ENCODE results near the gene AMOTL1. TPM values are rescaled to one million over a fixed set of nuclear protein-coding genes. Genes with fewer than 3 reads are reported as not detected.
"Not testable (repeated sequence)": the region's sequence is repeated elsewhere in the genome, so short reads cannot be mapped to it uniquely, and the experiment has no call there.

Gene AMOTL1
- polyA plus RNA-seq, 1 donor from 2014 or later: not detected

- H3K27ac Mint-ChIP-seq: no peak overlapping the region
- H3K9me3 Mint-ChIP-seq: no peaks in the 10 kb centered on the region
Observed at GRCh38 chr11:94790197-94790596, 22.0 kb downstream of the AMOTL1 start.

GRCh38 chr11:94790661-94791180 lies 22.6 kb downstream of the AMOTL1 start:
- H3K4me3 Mint-ChIP-seq: no peak overlapping the region
- H3K27ac Mint-ChIP-seq: no peak overlapping the region
- no peaks in the 10 kb centered on the region for H3K4me1 Mint-ChIP-seq
- H3K9me3 Mint-ChIP-seq: no peaks in the 10 kb centered on the region
- H3K36me3 Mint-ChIP-seq: no peaks in the 10 kb centered on the region
- H3K27me3 Mint-ChIP-seq: peaks cover 2% of the 10 kb centered on the region

More at GRCh38 chr11:94790197-94790596, 22.0 kb downstream of the AMOTL1 start:
- Mint-ChIP-seq H3K4me3 (no peak overlapping the region), H3K4me1 (no peaks in the 10 kb centered on the region), H3K27me3 (peaks cover 5% of the 10 kb centered on the region), H3K36me3 (no peaks in the 10 kb centered on the region)

- no peaks in the 10 kb centered on the region for H3K4me1 Mint-ChIP-seq
- no peaks in the 10 kb centered on the region for H3K9me3 Mint-ChIP-seq
- no peak overlapping the region for H3K4me3 Mint-ChIP-seq
- no peak overlapping the region for H3K27ac Mint-ChIP-seq
- no peaks in the 10 kb centered on the region for H3K36me3 Mint-ChIP-seq
- peaks cover 2% of the 10 kb centered on the region for H3K27me3 Mint-ChIP-seq
Observed at GRCh38 chr11:94791216-94791889, 23.2 kb downstream of the AMOTL1 start.

GRCh38 chr11:94791942-94792341 lies 23.8 kb downstream of the AMOTL1 start:
- H3K27ac Mint-ChIP-seq, H3K9me3 Mint-ChIP-seq, H3K4me1 Mint-ChIP-seq, H3K27me3 Mint-ChIP-seq, H3K4me3 Mint-ChIP-seq, H3K36me3 Mint-ChIP-seq: not testable (repeated sequence)

- Mint-ChIP-seq H3K36me3 (no peaks in the 10 kb centered on the region), H3K4me3 (no peak overlapping the region), H3K27ac (no peak overlapping the region), H3K9me3 (no peaks in the 10 kb centered on the region), H3K4me1 (no peaks in the 10 kb centered on the region), H3K27me3 (peaks cover 2% of the 10 kb centered on the region)
Observed at GRCh38 chr11:94792451-94792850, 24.3 kb downstream of the AMOTL1 start.

DNA sequence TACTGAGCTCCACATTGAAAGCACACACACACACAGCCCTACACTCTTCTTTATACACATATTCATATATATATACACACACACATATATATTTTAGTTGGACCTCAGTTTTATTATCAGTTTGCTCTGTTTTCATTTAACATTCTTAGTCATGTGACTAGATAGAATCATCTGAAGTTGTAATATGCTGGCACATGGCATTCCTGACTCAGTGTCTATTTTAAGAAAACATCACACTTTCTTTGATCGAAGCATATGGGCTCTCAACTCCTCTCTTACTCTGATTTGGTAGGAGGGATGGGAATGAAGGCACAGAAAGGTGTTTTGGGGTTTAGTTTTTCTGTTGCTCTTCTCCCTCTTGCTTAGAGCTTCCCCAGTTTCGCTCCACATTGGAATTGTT lies 24.8 kb downstream of the AMOTL1 start:
- H3K9me3 Mint-ChIP-seq: no peaks in the 10 kb centered on the region
- H3K36me3 Mint-ChIP-seq: no peaks in the 10 kb centered on the region
- H3K4me3 Mint-ChIP-seq: no peak overlapping the region
- no peak overlapping the region for H3K27ac Mint-ChIP-seq
- H3K4me1 Mint-ChIP-seq: no peaks in the 10 kb centered on the region
- H3K27me3 Mint-ChIP-seq: peaks cover 2% of the 10 kb centered on the region

DNA sequence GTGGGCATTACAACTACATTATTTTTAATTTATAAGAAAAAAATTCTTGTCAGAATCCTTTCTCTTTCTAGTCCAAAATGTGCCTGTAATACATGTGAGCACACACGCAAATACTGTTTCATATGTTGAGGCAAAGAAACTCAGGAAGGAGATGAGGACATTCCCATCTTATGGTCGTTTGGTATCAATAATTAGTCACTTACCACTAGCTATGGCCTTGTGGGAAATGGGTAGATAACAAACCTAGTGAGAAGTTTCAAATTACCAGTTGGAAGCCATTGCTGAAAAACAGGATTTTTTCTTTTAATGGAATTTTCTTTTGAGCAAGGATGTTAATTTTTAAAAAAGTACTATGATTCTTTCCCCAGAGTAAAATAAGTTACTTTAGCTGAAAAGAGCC lies 25.7 kb downstream of the AMOTL1 start:
- Mint-ChIP-seq H3K27ac (no peak overlapping the region), H3K36me3 (no peaks in the 10 kb centered on the region), H3K4me3 (no peak overlapping the region), H3K4me1 (no peaks in the 10 kb centered on the region), H3K27me3 (peaks cover 2% of the 10 kb centered on the region), H3K9me3 (no peaks in the 10 kb centered on the region)

GRCh38 chr11:94794287-94795168 lies 26.4 kb downstream of the AMOTL1 start:
- no peak overlapping the region for H3K27ac Mint-ChIP-seq
- no peaks in the 10 kb centered on the region for H3K9me3 Mint-ChIP-seq
- H3K27me3 Mint-ChIP-seq: peaks cover 2% of the 10 kb centered on the region
- H3K4me3 Mint-ChIP-seq: no peak overlapping the region
- H3K36me3 Mint-ChIP-seq: no peaks in the 10 kb centered on the region
- no peaks in the 10 kb centered on the region for H3K4me1 Mint-ChIP-seq

GRCh38 chr11:94795476-94796189 lies 27.5 kb downstream of the AMOTL1 start:
- Mint-ChIP-seq H3K27ac (no peak overlapping the region), H3K9me3 (no peaks in the 10 kb centered on the region), H3K4me3 (no peak overlapping the region), H3K27me3 (peaks cover 2% of the 10 kb centered on the region), H3K36me3 (no peaks in the 10 kb centered on the region), H3K4me1 (no peaks in the 10 kb centered on the region)

- H3K27me3 Mint-ChIP-seq: peaks cover 2% of the 10 kb centered on the region
- no peaks in the 10 kb centered on the region for H3K36me3 Mint-ChIP-seq
Observed at GRCh38 chr11:94796190-94796580, 28.0 kb downstream of the AMOTL1 start.

GRCh38 chr11:94796863-94797262 lies 28.7 kb downstream of the AMOTL1 start:
- no peak overlapping the region for H3K4me3 Mint-ChIP-seq

More at GRCh38 chr11:94796190-94796580, 28.0 kb downstream of the AMOTL1 start:
- Mint-ChIP-seq H3K4me1 (no peaks in the 10 kb centered on the region), H3K27ac (no peak overlapping the region), H3K9me3 (peaks cover 0 to 2% (median 0%) of the 10 kb centered on the region in 3 donors), H3K4me3 (no peak overlapping the region)

GRCh38 chr11:94799726-94800125 lies 31.6 kb downstream of the AMOTL1 start:
- H3K4me3 Mint-ChIP-seq: no peak overlapping the region
- H3K4me1 Mint-ChIP-seq: no peaks in the 10 kb centered on the region
- no peaks in the 10 kb centered on the region for H3K27me3 Mint-ChIP-seq
- H3K27ac Mint-ChIP-seq: no peak overlapping the region
- peaks cover 0 to 2% (median 0%) of the 10 kb centered on the region in 3 donors for H3K9me3 Mint-ChIP-seq
- H3K36me3 Mint-ChIP-seq: no peaks in the 10 kb centered on the region

More at GRCh38 chr11:94796863-94797262, 28.7 kb downstream of the AMOTL1 start:
- Mint-ChIP-seq H3K36me3 (no peaks in the 10 kb centered on the region), H3K27ac (no peak overlapping the region), H3K4me1 (no peaks in the 10 kb centered on the region), H3K9me3 (peaks cover 0 to 2% (median 0%) of the 10 kb centered on the region in 3 donors), H3K27me3 (peaks cover 2% of the 10 kb centered on the region)

DNA sequence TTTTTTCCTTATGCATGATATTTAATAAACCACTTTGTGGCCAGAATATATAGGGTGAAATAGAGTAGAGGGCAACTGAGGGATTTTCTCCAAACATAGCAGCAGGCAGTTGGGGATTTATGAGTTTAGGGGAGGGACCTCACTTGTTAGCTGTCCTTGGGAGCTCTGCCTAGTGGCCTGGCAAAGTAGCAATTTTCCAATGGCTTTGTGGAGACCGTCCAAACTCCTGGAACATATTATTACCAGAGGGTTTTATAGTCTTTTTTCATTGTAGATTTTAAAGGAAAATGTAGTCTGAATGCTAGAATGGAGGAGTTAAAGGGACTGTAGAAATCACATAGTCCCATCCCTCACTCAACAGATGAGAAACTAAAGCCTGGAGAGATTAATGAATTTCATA lies 32.3 kb downstream of the AMOTL1 start:
- no peaks in the 10 kb centered on the region for H3K4me1 Mint-ChIP-seq
- H3K27ac Mint-ChIP-seq: no peak overlapping the region
- no peaks in the 10 kb centered on the region for H3K36me3 Mint-ChIP-seq
- H3K27me3 Mint-ChIP-seq: no peaks in the 10 kb centered on the region
- H3K9me3 Mint-ChIP-seq: peaks cover 0 to 2% (median 0%) of the 10 kb centered on the region in 3 donors
- H3K4me3 Mint-ChIP-seq: no peak overlapping the region

DNA sequence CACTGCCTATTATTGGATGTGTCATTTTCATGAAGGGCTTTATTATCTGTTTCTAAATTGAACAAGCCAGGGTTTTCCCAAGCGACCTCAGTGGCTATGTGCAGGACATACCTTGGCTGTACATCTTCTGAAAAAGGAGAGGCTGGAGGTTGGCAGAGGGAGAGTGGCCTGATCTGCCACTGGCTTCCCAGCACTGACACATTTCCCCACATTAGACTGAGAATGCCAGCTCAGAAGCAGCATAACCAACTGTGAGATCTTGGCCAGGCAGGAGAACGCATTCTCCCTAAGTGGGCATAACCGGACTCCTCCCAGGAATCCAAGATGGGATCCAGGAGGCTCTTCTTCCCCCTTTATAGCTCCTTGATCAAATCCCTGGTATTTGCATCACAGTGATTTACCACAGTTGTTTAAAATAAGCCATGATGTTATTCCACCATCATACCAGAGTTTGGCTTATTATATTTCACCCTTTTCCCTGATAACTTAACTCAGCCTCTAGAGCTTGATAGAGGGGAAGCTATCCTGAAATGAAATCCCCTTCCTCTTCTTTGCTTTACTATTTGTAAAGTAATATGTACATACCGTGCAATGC lies 33.8 kb downstream of the AMOTL1 start:
- H3K9me3 Mint-ChIP-seq: peaks cover 0 to 2% (median 0%) of the 10 kb centered on the region in 3 donors
- no peaks in the 10 kb centered on the region for H3K36me3 Mint-ChIP-seq
- H3K4me1 Mint-ChIP-seq: no peaks in the 10 kb centered on the region
- H3K27ac Mint-ChIP-seq: no peak overlapping the region
- H3K4me3 Mint-ChIP-seq: no peak overlapping the region
- H3K27me3 Mint-ChIP-seq: no peaks in the 10 kb centered on the region

- Mint-ChIP-seq H3K4me3 (no peak overlapping the region), H3K4me1 (no peaks in the 10 kb centered on the region)
Observed at GRCh38 chr11:94802501-94802900, 34.3 kb downstream of the AMOTL1 start.

More at GRCh38 chr11:94802501-94802900, 34.3 kb downstream of the AMOTL1 start:
- Mint-ChIP-seq H3K27me3 (no peaks in the 10 kb centered on the region), H3K36me3 (no peaks in the 10 kb centered on the region), H3K27ac (no peak overlapping the region), H3K9me3 (peaks cover 0 to 2% (median 0%) of the 10 kb centered on the region in 3 donors)

All from IgD-negative memory B cell (primary cell).